Activated CD4-positive, CD25-positive, alpha-beta regulatory T cell treated with anti-CD3 and anti-CD28 coated beads, Interleukin-2, amount 50 U/mL, for 72 hours (primary cell): ENCODE results near the gene COX17.
"Not testable (repeated sequence)": the region's sequence is repeated elsewhere in the genome, so short reads cannot be mapped to it uniquely, and the experiment has no call there.

ENCODE experiments used
- DNase-seq: peaks from one replicate; pipeline ENCODE4 v3.0.0; 2021

COX17 gene

GRCh38 chr3:119676771-119677640 is at the start of gene COX17:
TSS of gene COX17 (minus strand) at chr3:119677406. CDS start at chr3:119677310, 96 bp downstream.
- DNase-seq, result peak; percentile 91

- DNase-seq, result no peak
These were observed 49.7 kb upstream of the COX17 start for GRCh38 chr3:119726909-119727308.

GRCh38 chr3:119723022-119723421 is 45.8 kb upstream of the COX17 start:
- DNase-seq, result no peak

- DNase-seq, result no peak
These were observed 40.3 kb upstream of the COX17 start for GRCh38 chr3:119717520-119717919.

GRCh38 chr3:119716998-119717397 is 39.8 kb upstream of the COX17 start:
- no peak for DNase-seq

- no peak for DNase-seq
These were observed 37.9 kb upstream of the COX17 start for GRCh38 chr3:119715105-119715504.

GRCh38 chr3:119703820-119704531 is 26.8 kb upstream of the COX17 start:
- DNase-seq, result no peak

- DNase-seq, result peak; percentile 89
These were observed 25.6 kb upstream of the COX17 start, which contains the start of gene CFAP91 for GRCh38 chr3:119702530-119703527. TSS of gene CFAP91 (plus strand) at chr3:119703022. CDS start at chr3:119703099, 77 bp downstream.

- no peak for DNase-seq
These were observed 23.9 kb upstream of the COX17 start for GRCh38 chr3:119700920-119701734.

- DNase-seq, result no peak
These were observed 23.2 kb upstream of the COX17 start for GRCh38 chr3:119700269-119700919.

- DNase-seq, result no peak
These were observed 20.2 kb upstream of the COX17 start for GRCh38 chr3:119697394-119697793.

GRCh38 chr3:119695480-119695879 is 18.3 kb upstream of the COX17 start:
- DNase-seq, result no peak

GRCh38 chr3:119690043-119690656 is 12.9 kb upstream of the COX17 start:
- no peak for DNase-seq

GRCh38 chr3:119683421-119683820 is 6.2 kb upstream of the COX17 start:
- DNase-seq, result no peak

GRCh38 chr3:119681279-119681678 is 4.1 kb upstream of the COX17 start:
- DNase-seq, result no peak

- no peak for DNase-seq
These were observed 2.7 kb upstream of the COX17 start for GRCh38 chr3:119679874-119680273.

GRCh38 chr3:119678209-119678608 is 1.0 kb upstream of the COX17 start:
- not testable (repeated sequence) for DNase-seq

- DNase-seq, result no peak
These were observed 382 bp upstream of the COX17 start for GRCh38 chr3:119677641-119677934.

- no peak for DNase-seq
These were observed 1.2 kb downstream of the COX17 start for GRCh38 chr3:119676020-119676419.

- no peak for DNase-seq
These were observed 1.9 kb downstream of the COX17 start for GRCh38 chr3:119675188-119675874.
